Right renal pelvis (tissue), 4 donors: ENCODE results near the gene TARM1. TPM values are rescaled to one million over a fixed set of nuclear protein-coding genes. Genes with fewer than 3 reads are reported as not detected.

ENCODE experiments used
- DNase-seq, 4 donors: peaks; one replicate each; pipeline ENCODE4 v3.0.0-alpha.2; 2013; ENCODE audit warnings: low read depth in 4 of 4, low spot score in 3 of 4, missing footprints in 1 of 4
- polyA plus RNA-seq, 4 donors: library from polyadenylated mRNA; unstranded; fragments of 120-200 nt; gene quantifications; one replicate each; pipeline ENCODE4 v1.2.1, GENCODE V29; 2013; ENCODE audit not compliant: insufficient read length in 4 of 4

Gene TARM1
- polyA plus RNA-seq, 4 donors = not detected

GRCh38 chr19:54035215-54036178 is 45.7 kb downstream of the TARM1 start:
- DNase-seq = no peak

GRCh38 chr19:54030895-54031586 is 50.1 kb downstream of the TARM1 start:
- no peak for DNase-seq

DNA sequence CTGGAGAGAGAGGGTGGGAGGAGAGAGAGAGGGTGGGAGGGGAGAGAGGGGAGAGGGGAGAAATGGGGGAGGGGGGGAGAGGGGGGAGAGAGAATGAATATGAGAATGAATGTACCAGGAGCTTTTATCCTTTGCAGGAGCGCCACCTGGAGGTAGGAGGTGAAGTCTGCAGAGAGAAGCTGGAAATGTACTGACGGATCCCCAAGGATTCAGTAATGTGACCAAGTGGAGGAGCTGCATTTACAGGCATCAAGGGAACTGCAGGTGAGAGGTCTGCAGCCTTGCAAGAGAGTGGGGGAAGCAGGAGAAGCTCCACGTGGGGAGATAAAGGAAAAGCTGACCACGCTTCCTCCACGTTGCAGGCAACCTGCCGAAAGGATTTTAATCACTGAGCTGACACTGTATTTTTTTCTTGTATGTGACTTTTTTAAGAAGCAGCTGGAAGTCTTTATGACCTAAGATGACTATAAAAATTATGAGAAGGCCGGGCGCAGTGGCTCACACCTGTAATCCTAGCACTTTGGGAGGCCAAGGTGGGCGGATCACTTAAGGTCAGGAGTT is 51.2 kb downstream of the TARM1 start:
- peak in 2 of 4 donors; percentile 23 to 33 for DNase-seq

DNA sequence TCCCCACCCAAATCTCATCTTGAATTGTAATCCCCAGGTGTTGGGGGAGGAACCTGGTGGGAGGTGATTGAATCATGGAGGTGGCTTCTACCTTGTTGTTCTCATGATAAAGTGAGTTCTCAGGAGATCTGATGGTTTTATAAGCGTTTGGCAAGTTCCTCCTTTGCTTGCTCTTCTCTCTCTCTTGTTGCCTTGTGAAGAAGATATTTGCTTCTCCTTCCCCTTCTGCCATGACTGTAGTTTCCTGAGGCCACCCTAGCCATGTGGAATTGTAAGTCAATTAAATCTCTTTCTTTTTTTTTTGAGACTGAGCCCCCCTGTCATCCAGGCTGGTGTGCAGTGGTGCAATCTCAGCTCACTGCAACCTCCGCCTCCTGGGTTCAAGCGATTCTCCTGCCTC is 51.9 kb downstream of the TARM1 start:
- DNase-seq = no peak

DNA sequence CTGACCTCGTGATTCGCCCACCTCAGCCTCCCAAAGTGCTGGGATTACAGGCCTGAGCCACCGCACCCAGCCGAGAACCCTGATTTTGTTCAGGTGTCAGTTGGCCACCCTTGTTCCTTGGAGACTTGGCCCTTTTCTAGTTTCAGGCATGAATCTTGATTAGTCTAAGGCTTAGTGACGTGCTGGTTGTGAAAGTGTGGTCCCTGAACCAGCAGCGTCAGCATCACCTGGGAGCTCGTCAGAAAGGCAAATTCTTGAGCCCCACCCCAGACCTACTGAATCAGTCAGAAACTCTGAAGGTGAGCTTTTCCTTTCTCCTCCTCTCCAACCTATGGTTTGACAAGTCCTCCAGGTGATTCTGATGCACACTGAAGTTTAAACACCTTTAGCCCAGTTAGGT is 54.5 kb downstream of the TARM1 start:
- DNase-seq = no peak

DNA sequence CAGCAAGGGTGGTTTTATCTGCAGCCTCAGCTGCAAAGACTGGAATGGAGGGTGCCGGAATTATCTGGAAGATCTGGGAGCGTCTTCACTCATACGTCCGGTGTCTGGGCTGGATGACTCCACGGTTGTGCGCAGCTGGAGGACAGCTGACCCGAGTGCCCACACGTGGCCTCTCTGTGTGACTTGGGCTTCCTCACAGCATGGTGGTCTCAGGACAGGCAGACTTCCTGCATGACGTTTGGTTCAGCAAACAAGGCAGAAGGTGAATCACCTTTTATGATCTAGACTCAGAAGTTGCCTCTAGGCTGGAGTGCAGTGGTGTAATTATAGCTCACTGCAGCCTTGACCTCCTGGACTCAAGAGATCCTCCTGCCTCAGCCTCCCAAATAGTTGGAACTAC is 56.5 kb downstream of the TARM1 start:
- DNase-seq = no peak

DNA sequence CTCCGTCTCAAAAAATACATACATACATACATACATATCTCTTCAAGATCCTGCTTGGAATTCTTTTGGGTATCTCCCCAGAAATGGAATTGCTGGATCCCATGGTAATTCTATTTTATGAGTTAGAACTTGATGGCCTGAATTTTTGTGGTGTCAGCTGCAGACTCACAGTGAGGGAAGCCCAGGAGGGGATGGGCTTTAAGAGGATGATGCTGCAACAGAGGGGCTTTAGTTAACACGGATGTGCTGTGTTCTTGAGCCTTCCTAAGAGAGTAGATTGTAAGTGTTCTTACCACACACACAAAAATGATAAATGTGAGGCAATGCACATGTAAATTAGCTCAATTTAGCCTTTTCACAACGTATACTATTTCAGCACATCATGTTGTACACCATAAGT is 58.0 kb downstream of the TARM1 start:
- no peak for DNase-seq

DNA sequence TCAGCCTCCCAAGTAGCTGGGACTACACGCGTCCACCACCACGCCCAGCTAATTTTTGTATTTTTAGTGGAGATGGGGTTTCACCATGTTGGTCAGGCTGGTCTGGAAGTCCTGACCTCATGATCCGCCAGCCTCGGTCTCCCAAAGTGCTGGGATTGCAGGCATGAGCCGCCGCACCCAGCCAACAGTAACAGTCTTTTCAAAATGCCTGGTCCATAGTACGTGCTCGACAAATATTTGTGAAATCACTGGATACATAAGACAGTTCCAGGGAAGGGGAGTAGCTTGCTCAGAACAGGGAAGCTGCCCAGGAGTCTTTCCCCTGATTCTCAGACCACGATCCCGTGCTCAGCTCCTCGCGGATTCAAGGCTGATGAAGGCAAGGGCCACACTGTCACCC is 59.2 kb downstream of the TARM1 start:
- DNase-seq = no peak

DNA sequence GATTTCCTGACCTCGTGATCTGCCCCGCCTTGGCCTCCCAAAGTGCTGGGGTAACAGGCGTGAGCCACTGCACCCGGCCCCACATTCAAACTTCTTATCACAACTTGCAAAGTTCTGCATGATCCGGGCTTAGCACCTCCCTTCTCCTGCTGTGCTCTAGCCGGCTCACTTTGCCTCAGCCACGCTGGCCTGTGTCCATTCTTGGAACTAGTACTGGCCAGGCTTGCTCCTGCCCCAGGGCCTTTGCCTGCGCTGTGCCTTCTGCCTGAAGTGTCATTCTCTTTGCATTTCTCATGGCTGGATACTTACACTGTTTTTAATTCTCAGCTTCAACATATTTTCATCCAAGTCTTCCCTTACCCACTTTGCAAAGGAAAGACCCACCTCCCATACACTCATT is 59.8 kb downstream of the TARM1 start:
- DNase-seq = no peak

Other genes with a start within 250 kb of the TARM1 start
- 10 to 100 TPM; 71.2 to 79.5 (median 79.5) TPM for gene MYADM, start 213.5 kb downstream of the TARM1 start, polyA plus RNA-seq
- gene PRKCG, start 199.2 kb downstream of the TARM1 start, polyA plus RNA-seq = under 1 TPM; 0.39 to 0.67 (median 0.54) TPM
- gene CACNG7, start 172.1 kb downstream of the TARM1 start, polyA plus RNA-seq = 1 to 10 TPM in 2 of 4 donors, under 1 TPM in 2; 0.61 to 1.4 (median 0.94) TPM
- gene CACNG8, start 118.4 kb downstream of the TARM1 start, polyA plus RNA-seq = under 1 TPM; 0.17 to 0.29 (median 0.26) TPM
- 1 to 10 TPM in 1 of 4 donors, under 1 TPM in 3; 0.77 to 1.5 (median 0.84) TPM for gene CACNG6, start 89.7 kb downstream of the TARM1 start, polyA plus RNA-seq
- gene VSTM1, start 17.5 kb downstream of the TARM1 start, polyA plus RNA-seq = under 1 TPM in 2 of 4 donors, not detected in 2; 0.17 to 0.18 TPM
- gene OSCAR, start 19.4 kb upstream of the TARM1 start, polyA plus RNA-seq = under 1 TPM; 0.15 to 0.33 (median 0.21) TPM
- 100 to 1,000 TPM; 103 to 139 (median 114) TPM for gene NDUFA3, start 21.5 kb upstream of the TARM1 start, polyA plus RNA-seq
- 10 to 100 TPM; 14.3 to 22.6 (median 14.4) TPM for gene TFPT, start 34.3 kb upstream of the TARM1 start, polyA plus RNA-seq
- gene PRPF31, start 34.4 kb upstream of the TARM1 start, polyA plus RNA-seq = 10 to 100 TPM; 64.7 to 81.6 (median 67.2) TPM
- gene CNOT3, start 56.4 kb upstream of the TARM1 start, polyA plus RNA-seq = 10 to 100 TPM; 61.5 to 76.2 (median 64.8) TPM
- 1 to 10 TPM; 7.9 to 9.6 (median 8.4) TPM for gene LENG1, start 78.4 kb upstream of the TARM1 start, polyA plus RNA-seq
- gene TMC4, start 91.8 kb upstream of the TARM1 start, polyA plus RNA-seq = 10 to 100 TPM; 26.9 to 35.6 (median 33.7) TPM
- 10 to 100 TPM; 65.8 to 86.6 (median 70.3) TPM for gene MBOAT7, start 108.2 kb upstream of the TARM1 start, polyA plus RNA-seq
- gene TSEN34, start 109.9 kb upstream of the TARM1 start, polyA plus RNA-seq = 10 to 100 TPM; 52.4 to 68.5 (median 54.5) TPM
- gene RPS9, start 119.5 kb upstream of the TARM1 start, polyA plus RNA-seq = 1,000 to 10,000 TPM; 1,225 to 2,135 (median 1,430) TPM
- gene LILRB3, start 141.6 kb upstream of the TARM1 start, polyA plus RNA-seq = 1 to 10 TPM in 2 of 4 donors, under 1 TPM in 2; 0.83 to 1.7 (median 1.1) TPM
- gene LILRA6, start 161.4 kb upstream of the TARM1 start, polyA plus RNA-seq = under 1 TPM; 0.25 to 0.83 (median 0.65) TPM
- 1 to 10 TPM; 1.9 to 2.6 (median 2.1) TPM for gene LILRB5, start 175.9 kb upstream of the TARM1 start, polyA plus RNA-seq
- gene LILRB2, start 199.7 kb upstream of the TARM1 start, polyA plus RNA-seq = 1 to 10 TPM in 2 of 4 donors, under 1 TPM in 2; 0.87 to 1.5 (median 1.0) TPM
- gene LILRA5, start 231.8 kb upstream of the TARM1 start, polyA plus RNA-seq = 1 to 10 TPM in 1 of 4 donors, under 1 TPM in 3; 0.17 to 1.2 (median 0.34) TPM